Measurements from ENCODE around the gene C1orf105. TPM values are rescaled to one million over a fixed set of nuclear protein-coding genes. Genes with fewer than 3 reads are reported as not detected.
"Not testable (repeated sequence)": the region's sequence is repeated elsewhere in the genome, so short reads cannot be mapped to it uniquely, and the experiment has no call there.

C1orf105 gene
- total and polyA plus RNA-seq, 10 of the 15 experiments (the other 5 are each of a cell fraction or from before 2014, with no cell fraction given) = not detected

GRCh38 chr1:172431204-172431603 lies 10.7 kb downstream of the C1orf105 start:
- H3K9me3 ChIP-seq (replicated peaks; ENCODE audit: control insufficient read depth, insufficient read depth, low read length) = no peaks in the 10 kb centered on the region; the same call in 2 of the 3 replicates
- FAIRE-seq (no peak), DNase-seq (ENCODE audit: low read depth, low spot score) (no peak), ATAC-seq (no peak)
- 65% methylated on average over 2 of the region's 2 CpGs for WGBS (ENCODE audit: insufficient coverage, insufficient replicate concordance, low lambda C conversion rate, missing lambda C conversion rate)
- ChIA-PET CTCF (interaction anchor here (1.6 to 7.1 kb wide), 6 partner anchors 9 to 629 kb away, joined by 5 to 66 read pairs (median 10); partner anchors contain the start of genes C1orf105 and PIGC), RAD21 (ENCODE audit: unreplicated experiment) (interaction anchor here (0.7 kb wide), 1 partner anchor 428 kb away, joined by 4 read pairs; no protein-coding TSS in a partner anchor), POLR2A (no interaction called here), SMC1A (ENCODE audit: uncharacterized antibody, unreplicated experiment) (interaction anchor here (0.6 to 3.2 kb wide), 5 partner anchors 175 to 445 kb away, joined by 3 to 13 read pairs (median 3); no protein-coding TSS in a partner anchor)
- peaks cover 8% of the 10 kb centered on the region for H3K4me1 ChIP-seq (ENCODE audit: control insufficient read depth, insufficient read depth, low read length)
- no TSS peak for BruUV-seq (replicated peaks)
- H4K20me1 ChIP-seq (ENCODE audit: control insufficient read depth, insufficient read depth) = no peaks in the 10 kb centered on the region
- no peak overlapping the region for H2AFZ ChIP-seq (ENCODE audit: control insufficient read depth, low read depth, low read length)
- H3K27ac ChIP-seq (ENCODE audit: control insufficient read depth, insufficient read depth) = no peak overlapping the region
- no peaks in the 10 kb centered on the region for H3K79me2 ChIP-seq (ENCODE audit: control insufficient read depth, insufficient read depth, low read length)
- TF ChIP-seq NFYB (IDR thresholded peaks at IDR 0.05; ENCODE audit: insufficient read depth, low read depth, low read length) (no peak), MYB (IDR thresholded peaks at IDR 0.05; ENCODE audit: borderline replicate concordance, low read depth, low read length) (no peak), BACH1 (IDR thresholded peaks at IDR 0.05; ENCODE audit: borderline replicate concordance) (no peak)
- in situ Hi-C loops (cut with MboI) (loop anchor here (5.0 to 25.0 kb wide), 2 partner anchors 434 to 644 kb away; partner anchors contain the start of gene METTL13), intact Hi-C loops (cut with micrococcal nuclease; ENCODE audit: unreplicated experiment) (no loop called here)
- H3K4me2 ChIP-seq (ENCODE audit: control insufficient read depth, insufficient read depth) = no peak overlapping the region
- no peak overlapping the region for H3K9ac ChIP-seq (ENCODE audit: control insufficient read depth, insufficient read depth, low read length)
- no peaks in the 10 kb centered on the region for H3K27me3 ChIP-seq (replicated peaks in 1 of 2; ENCODE audit: control insufficient read depth in 2 of 2, insufficient read depth in 2 of 2, low read length in 1 of 2)
- H3K4me3 ChIP-seq = no peak overlapping the region
- H3K36me3 ChIP-seq (ENCODE audit: control insufficient read depth in 2 of 2, insufficient read depth in 2 of 2, low read length in 1 of 2) = no peaks in the 10 kb centered on the region

- H3K4me3 ChIP-seq = no peak overlapping the region
- CTCF ChIA-PET = interaction anchor here (1.6 to 7.1 kb wide), 2 partner anchors 11 to 429 kb away, joined by 6 to 66 read pairs; partner anchors contain the start of gene PIGC
- no peak overlapping the region for H3K4me2 ChIP-seq (ENCODE audit: control insufficient read depth, insufficient read depth)
Observed at GRCh38 chr1:172431721-172432192, 11.3 kb downstream of the C1orf105 start.

GRCh38 chr1:172437183-172437582 lies 16.7 kb downstream of the C1orf105 start:
- WGBS (ENCODE audit: insufficient coverage, insufficient replicate concordance, low lambda C conversion rate, missing lambda C conversion rate) = 91% methylated on average over 3 of the region's 3 CpGs
- BruUV-seq (replicated peaks); H3K27ac ChIP-seq (ENCODE audit: control insufficient read depth, insufficient read depth); RAD21 ChIA-PET (ENCODE audit: unreplicated experiment); H3K4me2 ChIP-seq (ENCODE audit: control insufficient read depth, insufficient read depth); intact Hi-C loops (cut with micrococcal nuclease; ENCODE audit: unreplicated experiment); H3K9me3 ChIP-seq (replicated peaks; ENCODE audit: control insufficient read depth, insufficient read depth, low read length); CTCF ChIA-PET; FAIRE-seq; H2AFZ ChIP-seq (ENCODE audit: control insufficient read depth, low read depth, low read length); H4K20me1 ChIP-seq (ENCODE audit: control insufficient read depth, insufficient read depth); H3K27me3 ChIP-seq (replicated peaks in 1 of 2; ENCODE audit: control insufficient read depth in 2 of 2, insufficient read depth in 2 of 2, low read length in 1 of 2); DNase-seq (ENCODE audit: low read depth, low spot score); H3K4me1 ChIP-seq (ENCODE audit: control insufficient read depth, insufficient read depth, low read length); ATAC-seq; H3K9ac ChIP-seq (ENCODE audit: control insufficient read depth, insufficient read depth, low read length); H3K79me2 ChIP-seq (ENCODE audit: control insufficient read depth, insufficient read depth, low read length); POLR2A ChIA-PET; H3K4me3 ChIP-seq; H3K36me3 ChIP-seq (ENCODE audit: control insufficient read depth in 2 of 2, insufficient read depth in 2 of 2, low read length in 1 of 2): not testable (repeated sequence)
- in situ Hi-C loops (cut with MboI) = loop anchor here (25.0 kb wide), 1 partner anchor 650 kb away; the partner anchor contains the start of gene METTL13
- SMC1A ChIA-PET (ENCODE audit: uncharacterized antibody, unreplicated experiment) = interaction anchor here (0.6 to 1.0 kb wide), 2 partner anchors 225 to 434 kb away, joined by 3 read pairs; no protein-coding TSS in a partner anchor

More at GRCh38 chr1:172431721-172432192, 11.3 kb downstream of the C1orf105 start:
- BruUV-seq (replicated peaks) = no TSS peak
- no peak for FAIRE-seq
- no peak overlapping the region for H2AFZ ChIP-seq (ENCODE audit: control insufficient read depth, low read depth, low read length)
- no peak for ATAC-seq
- H4K20me1 ChIP-seq (ENCODE audit: control insufficient read depth, insufficient read depth) = no peaks in the 10 kb centered on the region
- intact Hi-C loops (cut with micrococcal nuclease; ENCODE audit: unreplicated experiment) (no loop called here), in situ Hi-C loops (cut with MboI) (loop anchor here (5.0 to 25.0 kb wide), 2 partner anchors 434 to 644 kb away; partner anchors contain the start of gene METTL13)
- RAD21 ChIA-PET (ENCODE audit: unreplicated experiment) = interaction anchor here (1.6 kb wide), 1 partner anchor 429 kb away, joined by 4 read pairs; no protein-coding TSS in a partner anchor
- no peak for DNase-seq (ENCODE audit: low read depth, low spot score)
- peaks cover 8% of the 10 kb centered on the region for H3K4me1 ChIP-seq (ENCODE audit: control insufficient read depth, insufficient read depth, low read length)
- no peaks in the 10 kb centered on the region for H3K27me3 ChIP-seq (replicated peaks in 1 of 2; ENCODE audit: control insufficient read depth in 2 of 2, insufficient read depth in 2 of 2, low read length in 1 of 2)
- no peak overlapping the region for H3K27ac ChIP-seq (ENCODE audit: control insufficient read depth, insufficient read depth)
- no peak overlapping the region for H3K9ac ChIP-seq (ENCODE audit: control insufficient read depth, insufficient read depth, low read length)
- H3K79me2 ChIP-seq (ENCODE audit: control insufficient read depth, insufficient read depth, low read length) = no peaks in the 10 kb centered on the region
- no peaks in the 10 kb centered on the region for H3K36me3 ChIP-seq (ENCODE audit: control insufficient read depth in 2 of 2, insufficient read depth in 2 of 2, low read length in 1 of 2)
- SMC1A ChIA-PET (ENCODE audit: uncharacterized antibody, unreplicated experiment) = interaction anchor here (0.6 to 3.2 kb wide), 5 partner anchors 175 to 445 kb away, joined by 3 to 13 read pairs (median 3); no protein-coding TSS in a partner anchor
- TF ChIP-seq MEF2A (IDR thresholded peaks at IDR 0.05; ENCODE audit: insufficient read depth, low read depth, low read length) (no peak), HDGF (IDR thresholded peaks at IDR 0.05) (no peak), ZNF384 (IDR thresholded peaks at IDR 0.05; ENCODE audit: borderline replicate concordance, low read depth, low read length) (no peak), ZNF622 (IDR thresholded peaks at IDR 0.05) (no peak)
- 42% methylated on average over 9 of the region's 9 CpGs for WGBS (ENCODE audit: insufficient coverage, insufficient replicate concordance, low lambda C conversion rate, missing lambda C conversion rate)
- no peaks in the 10 kb centered on the region; the same call in 2 of the 3 replicates for H3K9me3 ChIP-seq (replicated peaks; ENCODE audit: control insufficient read depth, insufficient read depth, low read length)
- POLR2A ChIA-PET = no interaction called here

All from GM12878 (cell line).